Measurements from ENCODE around the gene KLHL35.

KLHL35 gene

GRCh38 chr11:75432911-75433321, at the start of gene KLHL35:
Gene KLHL35 (minus strand): TSS chr11:75433203. CDS start chr11:75430629, 2,574 bp downstream.
- DNase-seq: no peak

- no peak for DNase-seq
Observed at GRCh38 chr11:75481922-75482606, 49.1 kb upstream of the KLHL35 start.

- DNase-seq: no peak
Observed at GRCh38 chr11:75481223-75481921, 48.4 kb upstream of the KLHL35 start.

GRCh38 chr11:75480185-75481175, 47.5 kb upstream of the KLHL35 start:
- no peak for DNase-seq

GRCh38 chr11:75479597-75480145, 46.7 kb upstream of the KLHL35 start:
- DNase-seq: no peak

- DNase-seq: no peak
Observed at GRCh38 chr11:75478783-75479596, 46.0 kb upstream of the KLHL35 start.

GRCh38 chr11:75477614-75477935, 44.6 kb upstream of the KLHL35 start:
- DNase-seq: no peak

- DNase-seq: no peak
Observed at GRCh38 chr11:75476739-75477613, 44.0 kb upstream of the KLHL35 start.

- no peak for DNase-seq
Observed at GRCh38 chr11:75475767-75476650, 43.0 kb upstream of the KLHL35 start.

- DNase-seq: no peak
Observed at GRCh38 chr11:75474878-75475766, 42.1 kb upstream of the KLHL35 start.

GRCh38 chr11:75474240-75474639, 41.2 kb upstream of the KLHL35 start:
- peak; percentile 31 for DNase-seq

- DNase-seq: no peak
Observed at GRCh38 chr11:75473684-75474083, 40.7 kb upstream of the KLHL35 start.

GRCh38 chr11:75472081-75472732, 39.2 kb upstream of the KLHL35 start:
- DNase-seq: no peak

- no peak for DNase-seq
Observed at GRCh38 chr11:75471176-75471973, 38.4 kb upstream of the KLHL35 start.

- DNase-seq: no peak
Observed at GRCh38 chr11:75470476-75471080, 37.6 kb upstream of the KLHL35 start.

GRCh38 chr11:75469785-75470405, 36.9 kb upstream of the KLHL35 start:
- no peak for DNase-seq
